Upper lobe of right lung (tissue), 1 donor: ENCODE results near the gene PRSS56. TPM values are rescaled to one million over a fixed set of nuclear protein-coding genes. Genes with fewer than 3 reads are reported as not detected.
"Not testable (repeated sequence)": the region's sequence is repeated elsewhere in the genome, so short reads cannot be mapped to it uniquely, and the experiment has no call there.

Experiments used
- ATAC-seq: fragments of 200-7000 bp; cut with Tn5 transposase; one replicate; pipeline ENCODE4 v1.9.1; 2020; ENCODE audit warnings: mild to moderate bottlenecking, moderate library complexity
- DNase-seq: peaks from one replicate; pipeline ENCODE4 v3.0.0-alpha.2; 2020
- H3K27ac ChIP-seq: fragments of 200-600 bp; one replicate; pipeline ENCODE4 v1.8.0; 2022
- H3K27me3 ChIP-seq: fragments of 200-600 bp; one replicate; pipeline ENCODE4 v1.8.0; 2022; ENCODE audit warnings: mild to moderate bottlenecking
- H3K36me3 ChIP-seq: fragments of 200-600 bp; one replicate; pipeline ENCODE4 v1.8.0; 2022
- H3K4me1 ChIP-seq: fragments of 200-600 bp; one replicate; pipeline ENCODE4 v1.8.0; 2022
- H3K4me3 ChIP-seq: fragments of 200-600 bp; one replicate; pipeline ENCODE4 v1.8.0; 2022; ENCODE audit warnings: mild to moderate bottlenecking
- H3K9me3 ChIP-seq: fragments of 200-600 bp; one replicate; pipeline ENCODE4 v1.8.0; 2022
- intact Hi-C: fragments of 100-400 bp; cut with DNase I; formaldehyde crosslinking; loops from one replicate; pipeline ENCODE4 v1.11.0; 2022
- total RNA-seq: library from RNA; stranded (reverse); fragmentation: NEBNext Ultra II Directional; extraction: Animal tissue kit (Norgen Biotek cat#: 25700); gene quantifications from one replicate; pipeline ENCODE4 v1.2.1, GENCODE V29; 2021
- TF ChIP-seq, protein P1 (sequence below): fragments of 200-600 bp; IDR thresholded peaks from one replicate; pipeline ENCODE4 v1.8.0; 2022; ENCODE audit warnings: antibody characterized with exemption
- donor health status: DM: no; HTN: yes; CAD: no; lungs with severe emphysema.

The PRSS56 gene
- total RNA-seq, 1 donor from 2014 or later, result not detected

DNA sequence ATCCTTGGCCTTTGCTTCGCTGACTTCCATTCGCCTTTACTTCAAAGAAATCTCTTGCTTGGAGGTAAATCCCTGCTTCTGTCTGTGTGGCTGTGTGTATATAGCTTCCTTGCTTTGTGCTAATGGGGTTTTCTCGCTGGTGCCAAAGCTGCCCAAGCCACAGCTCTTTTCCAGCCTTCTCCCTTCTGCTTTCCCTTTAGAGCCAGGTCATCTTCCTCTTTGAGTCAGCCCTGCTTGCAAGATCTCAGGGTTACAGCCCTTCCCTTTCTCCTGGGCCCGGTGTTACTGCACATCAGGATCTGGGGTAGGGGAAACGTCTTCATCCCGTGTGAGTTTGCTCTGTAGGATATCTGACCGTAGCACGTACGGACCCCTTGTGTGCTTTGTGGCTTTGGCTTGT lies 49.4 kb downstream of the PRSS56 start:
- ATAC-seq, result no peak
- Histone ChIP-seq H3K36me3 (peaks cover 98% of the 10 kb centered on the region), H3K4me1 (no peaks in the 10 kb centered on the region), H3K4me3 (no peak overlapping the region), H3K27ac (no peak overlapping the region), H3K27me3 (no peaks in the 10 kb centered on the region), H3K9me3 (no peaks in the 10 kb centered on the region)
- intact Hi-C loops, result no loop called here
- TF ChIP-seq, protein P1, sequence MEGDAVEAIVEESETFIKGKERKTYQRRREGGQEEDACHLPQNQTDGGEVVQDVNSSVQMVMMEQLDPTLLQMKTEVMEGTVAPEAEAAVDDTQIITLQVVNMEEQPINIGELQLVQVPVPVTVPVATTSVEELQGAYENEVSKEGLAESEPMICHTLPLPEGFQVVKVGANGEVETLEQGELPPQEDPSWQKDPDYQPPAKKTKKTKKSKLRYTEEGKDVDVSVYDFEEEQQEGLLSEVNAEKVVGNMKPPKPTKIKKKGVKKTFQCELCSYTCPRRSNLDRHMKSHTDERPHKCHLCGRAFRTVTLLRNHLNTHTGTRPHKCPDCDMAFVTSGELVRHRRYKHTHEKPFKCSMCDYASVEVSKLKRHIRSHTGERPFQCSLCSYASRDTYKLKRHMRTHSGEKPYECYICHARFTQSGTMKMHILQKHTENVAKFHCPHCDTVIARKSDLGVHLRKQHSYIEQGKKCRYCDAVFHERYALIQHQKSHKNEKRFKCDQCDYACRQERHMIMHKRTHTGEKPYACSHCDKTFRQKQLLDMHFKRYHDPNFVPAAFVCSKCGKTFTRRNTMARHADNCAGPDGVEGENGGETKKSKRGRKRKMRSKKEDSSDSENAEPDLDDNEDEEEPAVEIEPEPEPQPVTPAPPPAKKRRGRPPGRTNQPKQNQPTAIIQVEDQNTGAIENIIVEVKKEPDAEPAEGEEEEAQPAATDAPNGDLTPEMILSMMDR, result no peak
- no peak for DNase-seq

DNA sequence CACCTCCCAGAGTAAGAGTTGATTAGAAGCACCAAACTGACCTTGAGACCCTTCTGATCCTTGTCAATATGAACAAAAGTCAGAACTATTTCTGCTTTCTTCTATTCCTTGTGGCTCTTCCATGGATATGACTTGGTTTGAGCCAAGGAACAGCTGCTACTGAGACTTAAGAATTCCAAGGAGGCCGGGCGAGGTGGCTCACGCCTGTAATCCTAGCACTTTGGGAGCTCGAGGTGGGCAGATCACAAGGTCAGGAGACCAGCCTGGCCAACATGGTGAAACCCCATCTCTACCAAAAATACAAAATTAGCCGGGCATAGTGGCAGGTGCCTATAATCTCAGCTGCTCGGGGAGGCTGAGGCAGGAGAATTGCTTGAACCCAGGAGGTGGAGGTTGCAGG lies 50.3 kb downstream of the PRSS56 start:
- H3K9me3 ChIP-seq, H3K27me3 ChIP-seq, DNase-seq, ATAC-seq, intact Hi-C loops, H3K4me1 ChIP-seq, H3K27ac ChIP-seq, H3K4me3 ChIP-seq: not testable (repeated sequence)
- peaks cover 98% of the 10 kb centered on the region for H3K36me3 ChIP-seq

DNA sequence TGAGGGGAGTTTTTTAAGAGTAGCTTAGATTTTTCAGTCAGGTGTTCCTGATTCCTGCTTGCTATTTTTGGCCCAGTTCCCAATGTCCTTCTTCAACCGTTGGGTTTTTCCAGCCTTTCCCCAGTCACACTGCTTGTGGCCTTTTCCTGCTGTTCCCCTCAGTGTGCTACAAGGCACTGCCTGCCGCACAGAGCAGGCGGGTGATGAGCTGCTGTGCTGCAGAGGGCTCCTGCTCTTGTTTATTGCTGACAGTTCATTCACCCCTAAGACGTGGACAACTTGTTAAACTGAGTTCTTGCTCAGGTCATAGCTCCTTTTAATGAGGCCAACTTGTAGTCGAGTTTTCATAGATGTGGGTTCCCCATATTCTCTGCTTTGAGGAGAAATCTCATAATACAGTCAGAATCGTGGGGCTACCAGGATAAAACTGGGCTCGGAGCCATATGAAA lies 50.9 kb downstream of the PRSS56 start:
- Histone ChIP-seq H3K36me3 (peaks cover 95% of the 10 kb centered on the region), H3K27me3 (no peaks in the 10 kb centered on the region), H3K9me3 (no peaks in the 10 kb centered on the region), H3K27ac (no peak overlapping the region), H3K4me1 (no peaks in the 10 kb centered on the region), H3K4me3 (no peak overlapping the region)
- peak; percentile 48 for ATAC-seq
- TF ChIP-seq, protein P1, result no peak
- intact Hi-C loops, result no loop called here
- DNase-seq, result no peak

DNA sequence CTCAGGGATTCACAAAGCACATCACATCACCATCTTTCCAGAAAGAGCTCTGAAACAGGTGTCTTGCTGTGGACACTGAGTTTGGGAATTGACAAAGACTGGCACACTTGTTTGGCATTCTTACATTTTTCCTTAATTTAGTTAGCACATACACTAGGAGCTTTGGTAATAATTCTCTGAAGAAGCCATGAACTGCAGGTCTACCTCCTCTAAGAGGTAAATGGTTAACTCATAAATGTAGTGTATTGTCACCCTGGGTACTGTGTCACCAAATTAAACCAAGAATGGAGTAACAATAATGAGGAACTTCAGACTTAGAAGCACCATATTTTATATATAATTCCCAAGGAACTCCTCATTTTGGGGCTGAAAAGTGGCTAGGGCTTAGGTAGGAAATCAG lies 52.9 kb downstream of the PRSS56 start:
- intact Hi-C loops, result no loop called here
- Histone ChIP-seq H3K27ac (no peak overlapping the region), H3K4me3 (no peak overlapping the region), H3K27me3 (no peaks in the 10 kb centered on the region), H3K36me3 (peaks cover 75% of the 10 kb centered on the region), H3K4me1 (no peaks in the 10 kb centered on the region), H3K9me3 (no peaks in the 10 kb centered on the region)
- DNase-seq (no peak), ATAC-seq (no peak)
- TF ChIP-seq, protein P1, result no peak

DNA sequence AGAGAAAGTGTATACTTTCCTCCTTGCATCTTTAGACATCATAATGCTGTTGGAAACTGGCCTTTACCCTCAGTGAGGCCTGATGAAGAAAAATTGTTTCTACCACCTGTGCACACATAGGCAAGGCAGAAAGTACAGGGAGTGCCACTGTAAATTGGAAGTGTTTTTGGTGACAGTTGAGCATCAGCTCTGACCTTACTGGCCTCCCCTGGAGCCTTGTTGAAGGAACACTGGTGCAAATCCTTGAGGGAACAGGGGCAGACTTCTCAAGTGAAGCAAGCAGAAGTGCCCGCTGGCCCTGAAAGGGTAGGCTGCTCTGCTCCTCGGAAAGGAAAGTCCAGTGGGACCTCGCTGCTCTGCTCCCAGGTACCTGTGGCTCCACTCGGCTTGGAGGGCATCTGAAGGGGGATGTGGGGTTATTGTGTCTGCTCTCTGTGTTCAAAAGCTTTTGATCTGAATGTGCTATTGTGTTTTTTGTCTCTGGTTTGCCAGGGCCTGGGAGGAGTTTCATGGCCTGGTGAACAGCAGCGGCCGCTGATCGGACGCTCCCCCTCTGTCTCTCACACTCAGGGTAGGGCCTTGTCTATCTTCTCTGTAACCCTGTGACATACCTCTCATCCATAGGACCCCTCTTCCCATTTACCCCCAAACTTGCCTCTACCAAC lies 53.7 kb downstream of the PRSS56 start:
- H3K4me1 ChIP-seq, result no peaks in the 10 kb centered on the region
- DNase-seq (no peak), ATAC-seq (peak; percentile 57)
- no peaks in the 10 kb centered on the region for H3K9me3 ChIP-seq
- H3K36me3 ChIP-seq, result peaks cover 66% of the 10 kb centered on the region
- intact Hi-C loops, result no loop called here
- TF ChIP-seq, protein P1, result no peak
- H3K27ac ChIP-seq, result no peak overlapping the region
- no peak overlapping the region for H3K4me3 ChIP-seq
- H3K27me3 ChIP-seq, result no peaks in the 10 kb centered on the region

DNA sequence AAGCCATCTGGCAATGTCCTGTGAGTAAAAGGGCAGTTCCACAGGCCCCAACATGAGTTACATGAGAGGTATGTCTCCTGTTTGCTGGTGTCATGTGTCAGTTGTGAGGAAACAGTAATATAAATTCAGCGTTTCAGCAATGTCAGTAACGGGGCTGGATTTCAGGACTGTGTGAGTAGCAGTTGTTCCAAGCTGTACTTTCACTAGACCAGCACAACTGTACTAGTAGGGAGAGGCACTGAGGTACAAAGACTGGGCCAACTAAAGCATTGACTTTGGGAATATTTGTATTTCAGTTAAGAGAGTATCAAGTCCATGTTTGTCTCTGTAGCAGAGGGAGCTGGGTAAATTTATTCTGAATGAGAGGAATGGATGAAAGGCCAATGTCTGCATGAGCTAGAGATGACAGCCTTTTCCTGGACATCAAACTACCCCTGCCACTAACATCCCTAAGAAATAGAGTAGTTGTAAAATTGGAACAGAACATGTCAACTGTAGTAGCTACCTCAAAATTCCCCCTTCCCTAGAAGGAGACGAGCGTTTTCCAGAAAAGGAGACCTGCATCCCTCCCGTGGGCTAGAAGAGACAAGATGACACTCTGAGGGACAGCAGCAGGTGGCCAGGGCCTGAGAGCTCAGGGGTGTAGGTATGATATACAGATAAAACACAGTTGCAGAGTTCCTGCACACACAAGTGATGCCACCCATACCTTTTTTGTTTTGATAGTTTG lies 54.7 kb downstream of the PRSS56 start:
- Histone ChIP-seq H3K36me3 (peaks cover 57% of the 10 kb centered on the region), H3K9me3 (no peaks in the 10 kb centered on the region), H3K4me3 (no peak overlapping the region), H3K4me1 (no peaks in the 10 kb centered on the region), H3K27me3 (no peaks in the 10 kb centered on the region), H3K27ac (no peak overlapping the region)
- intact Hi-C loops, result no loop called here
- TF ChIP-seq, protein P1, result no peak
- ATAC-seq (no peak), DNase-seq (no peak)
